NCI-H774 (cell line): ENCODE measurements around the gene SCLY.

Source experiments
- DNase-seq: peaks from one replicate; lab custom pipeline; 2025; lab: John Stamatoyannopoulos, UW

Gene SCLY

DNA sequence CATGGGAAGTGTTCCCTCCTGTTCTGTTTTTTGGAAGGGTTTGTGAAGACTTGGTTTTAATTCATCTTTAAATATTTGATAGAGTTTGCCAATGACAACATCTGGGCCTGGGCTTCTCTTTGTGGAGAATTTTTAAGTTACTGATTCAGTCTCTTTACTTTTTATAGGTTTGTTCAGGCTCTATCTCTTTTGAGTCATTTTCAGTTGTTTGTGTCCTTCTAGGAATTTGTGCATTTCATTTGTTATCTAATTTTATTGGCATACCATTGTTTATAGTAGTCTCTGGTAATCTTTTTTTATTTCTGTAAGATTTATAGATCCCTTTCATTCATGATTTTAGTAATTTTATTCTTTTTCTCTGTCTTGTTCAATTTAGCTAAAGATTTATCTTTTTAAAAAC lies 14.6 kb downstream of the SCLY start:
- no peak for DNase-seq

GRCh38 chr2:238077292-238077691 lies 16.5 kb downstream of the SCLY start:
- no peak for DNase-seq

GRCh38 chr2:238079874-238080327 lies 19.1 kb downstream of the SCLY start:
- no peak for DNase-seq

DNA sequence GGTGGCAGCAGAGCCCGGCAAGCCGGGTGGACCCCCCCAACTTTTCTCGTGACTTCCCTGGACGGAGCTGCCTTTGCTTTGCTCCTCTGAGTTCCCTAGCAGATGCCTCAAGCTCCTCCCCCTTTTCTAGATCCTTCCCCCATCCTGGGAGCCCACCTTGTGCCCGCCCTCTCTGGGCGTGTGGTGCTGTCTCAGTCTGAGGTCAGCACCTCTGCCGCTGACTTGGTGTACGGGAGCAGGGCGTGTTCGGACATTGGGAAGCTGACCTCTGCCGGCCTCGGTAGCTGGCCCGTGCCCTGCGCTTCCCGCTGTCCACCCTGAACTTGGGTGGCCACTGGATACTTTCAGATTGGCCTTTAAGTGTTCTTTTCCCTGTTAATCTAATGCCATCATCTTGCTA lies 19.7 kb downstream of the SCLY start:
- DNase-seq: no peak

- DNase-seq: no peak
Measured at GRCh38 chr2:238081150-238081549, 20.3 kb downstream of the SCLY start.

DNA sequence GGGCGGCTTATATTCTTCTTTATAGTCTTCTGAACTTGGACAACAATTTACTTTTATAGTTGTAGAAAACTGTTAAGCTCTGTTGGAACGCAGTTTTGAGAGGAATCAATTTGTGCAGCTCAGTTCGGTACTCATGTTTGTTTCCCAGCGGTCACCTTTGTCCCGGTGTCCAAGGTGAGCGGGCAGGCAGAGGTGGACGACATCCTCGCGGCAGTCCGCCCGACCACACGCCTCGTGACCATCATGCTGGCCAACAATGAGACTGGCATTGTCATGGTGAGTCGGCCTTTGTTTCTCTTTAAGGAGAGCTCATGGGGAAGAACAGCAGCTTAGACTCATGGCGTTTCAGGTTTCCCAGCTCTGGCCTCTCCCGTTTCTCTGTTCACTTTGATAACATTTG lies 20.8 kb downstream of the SCLY start:
- DNase-seq: no peak

- DNase-seq: no peak
Measured at GRCh38 chr2:238082151-238082550, 21.4 kb downstream of the SCLY start.

DNA sequence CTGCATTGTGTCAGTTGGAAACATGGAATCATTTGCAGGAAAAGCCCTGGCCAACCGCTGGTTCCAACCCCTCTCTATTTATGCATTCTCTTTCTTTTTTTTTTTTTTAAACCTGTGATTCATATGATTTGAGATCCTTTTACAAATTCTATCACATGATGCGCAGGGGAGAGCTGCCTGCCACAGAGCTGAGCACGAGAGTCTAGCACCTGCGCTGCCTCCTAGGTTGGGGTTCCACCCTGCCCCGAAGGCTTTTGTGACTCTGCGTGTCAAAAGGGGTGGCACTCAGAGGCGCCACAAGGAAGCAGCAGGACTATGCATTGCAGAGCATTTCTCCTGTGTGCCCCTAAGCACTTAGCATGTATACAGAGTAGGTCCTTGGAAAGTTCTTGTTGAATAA lies 22.0 kb downstream of the SCLY start:
- no peak for DNase-seq

- DNase-seq: no peak
Measured at GRCh38 chr2:238083919-238084318, 23.1 kb downstream of the SCLY start.

GRCh38 chr2:238084761-238085160 lies 24.0 kb downstream of the SCLY start:
- DNase-seq: no peak

DNA sequence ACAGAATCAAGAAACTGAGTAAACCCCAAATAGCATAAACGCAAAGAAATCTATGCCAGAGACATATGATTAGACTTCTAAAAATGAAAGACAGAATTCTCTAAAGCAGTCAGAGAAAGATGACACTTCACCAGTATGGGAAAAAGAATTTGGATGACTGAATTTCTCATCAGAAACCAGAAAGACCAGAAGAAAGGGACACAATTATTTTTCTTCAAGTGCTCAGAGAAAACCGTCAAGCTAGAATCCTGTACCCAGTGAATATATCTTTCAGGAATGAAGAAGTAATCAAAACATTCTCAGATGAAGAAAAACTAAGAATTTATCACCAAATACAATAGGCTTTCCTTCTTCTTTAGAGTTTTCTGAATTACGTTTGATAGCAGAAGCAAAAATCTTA lies 25.1 kb downstream of the SCLY start:
- DNase-seq: no peak

- DNase-seq: no peak
Measured at GRCh38 chr2:238087211-238087610, 26.4 kb downstream of the SCLY start.

GRCh38 chr2:238090887-238091286 lies 30.1 kb downstream of the SCLY start:
- no peak for DNase-seq

DNA sequence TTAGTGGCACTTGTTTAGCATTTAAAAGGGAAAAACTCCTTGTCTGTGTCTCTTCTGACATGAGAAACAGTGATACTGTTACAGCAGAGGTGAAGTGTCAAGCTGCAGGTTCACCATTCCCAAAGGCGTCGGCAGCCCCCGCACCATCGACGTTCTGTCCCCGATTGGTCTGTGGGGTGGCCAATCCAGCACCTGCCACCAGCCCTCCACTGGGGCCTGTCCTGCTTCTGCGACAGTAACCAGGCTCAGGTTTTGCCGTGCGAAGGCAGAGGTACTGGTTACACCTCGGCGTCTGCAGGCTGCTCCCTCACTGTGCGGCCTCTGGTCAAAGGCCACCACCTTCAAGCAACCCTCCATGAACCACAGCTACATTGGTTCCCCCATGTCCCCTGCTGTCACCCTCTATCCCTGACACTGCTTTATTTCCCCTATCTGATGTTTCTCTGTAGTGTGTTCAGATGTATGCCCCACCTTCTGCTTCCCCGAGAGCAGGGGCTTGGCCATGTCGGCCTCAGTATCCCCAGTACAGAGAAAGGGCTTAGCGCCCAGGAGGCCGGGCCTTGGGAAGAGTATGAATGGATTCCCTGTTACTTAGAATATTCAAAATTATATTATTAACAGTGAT lies 30.7 kb downstream of the SCLY start:
- DNase-seq: no peak

DNA sequence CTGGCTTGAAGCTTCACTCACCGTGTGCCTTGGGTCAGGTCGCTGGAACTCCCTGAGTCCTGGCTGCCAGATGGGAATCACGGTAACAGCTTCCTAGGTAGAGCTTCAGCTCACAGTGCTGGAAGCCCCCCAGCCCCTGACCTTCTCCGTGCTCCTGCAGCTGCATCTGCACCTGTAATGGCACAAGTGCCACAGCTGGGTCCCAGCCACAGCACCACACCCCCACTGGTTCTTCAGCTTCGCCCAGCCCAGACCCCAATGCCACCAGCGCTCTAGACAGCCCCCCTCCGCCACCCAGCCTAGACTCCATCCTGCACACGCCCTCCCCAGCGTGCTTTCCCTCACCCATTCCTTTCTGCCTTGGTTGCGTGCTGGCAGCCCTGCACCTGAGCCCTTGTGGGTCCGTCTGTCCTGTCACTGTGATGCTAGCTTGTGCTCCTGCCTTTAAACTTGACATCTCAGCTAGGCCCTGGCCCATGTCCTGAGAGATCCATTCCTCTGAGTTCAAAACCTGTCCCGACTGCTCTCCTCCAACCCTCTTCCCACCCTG lies 31.8 kb downstream of the SCLY start:
- DNase-seq: no peak

DNA sequence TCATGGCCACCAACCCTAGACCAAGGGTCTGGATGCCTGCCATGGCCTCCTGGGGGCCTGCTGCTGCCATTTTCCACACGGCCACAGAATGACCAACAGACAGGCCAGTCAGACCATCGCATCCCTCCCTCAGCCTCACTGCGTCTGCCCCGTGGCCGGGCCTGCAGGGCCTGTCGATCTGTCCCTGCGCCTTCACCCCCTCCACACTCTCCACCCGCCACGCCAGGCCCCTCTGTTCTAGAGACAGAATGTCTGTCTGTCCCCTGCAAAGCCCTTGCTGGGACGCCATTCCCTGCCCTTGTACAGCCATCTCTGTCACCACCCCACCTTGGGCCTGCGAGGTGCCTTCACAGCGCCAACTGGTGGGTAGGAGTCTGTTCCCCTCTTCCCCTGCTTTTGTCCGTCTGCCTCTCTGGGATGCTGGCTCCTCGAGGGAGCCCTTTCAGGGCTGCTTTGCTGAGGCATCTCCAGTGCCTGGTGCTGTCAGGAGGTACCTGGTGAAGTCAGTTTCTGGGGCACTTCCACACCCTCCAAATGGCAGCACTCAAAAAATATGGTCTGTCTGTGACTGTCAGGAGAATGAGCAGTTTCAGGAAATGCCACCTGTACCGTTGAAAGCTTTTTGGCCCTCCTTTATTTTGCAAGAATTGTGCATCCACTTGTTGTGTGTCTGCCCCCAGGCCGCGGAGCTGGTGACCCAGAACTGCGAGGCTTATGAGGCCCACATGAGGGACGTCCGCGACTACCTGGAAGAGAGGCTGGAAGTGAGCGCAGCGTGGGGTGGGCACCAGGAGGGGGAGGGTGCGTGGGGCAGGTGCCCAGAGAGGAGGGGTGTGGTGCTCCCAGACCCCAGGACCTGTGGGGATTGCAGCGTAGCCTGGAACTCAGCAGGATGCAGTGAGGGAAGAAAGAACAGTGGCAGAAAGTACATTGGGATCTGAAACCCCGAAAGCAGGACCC lies 32.7 kb downstream of the SCLY start:
- no peak for DNase-seq

DNA sequence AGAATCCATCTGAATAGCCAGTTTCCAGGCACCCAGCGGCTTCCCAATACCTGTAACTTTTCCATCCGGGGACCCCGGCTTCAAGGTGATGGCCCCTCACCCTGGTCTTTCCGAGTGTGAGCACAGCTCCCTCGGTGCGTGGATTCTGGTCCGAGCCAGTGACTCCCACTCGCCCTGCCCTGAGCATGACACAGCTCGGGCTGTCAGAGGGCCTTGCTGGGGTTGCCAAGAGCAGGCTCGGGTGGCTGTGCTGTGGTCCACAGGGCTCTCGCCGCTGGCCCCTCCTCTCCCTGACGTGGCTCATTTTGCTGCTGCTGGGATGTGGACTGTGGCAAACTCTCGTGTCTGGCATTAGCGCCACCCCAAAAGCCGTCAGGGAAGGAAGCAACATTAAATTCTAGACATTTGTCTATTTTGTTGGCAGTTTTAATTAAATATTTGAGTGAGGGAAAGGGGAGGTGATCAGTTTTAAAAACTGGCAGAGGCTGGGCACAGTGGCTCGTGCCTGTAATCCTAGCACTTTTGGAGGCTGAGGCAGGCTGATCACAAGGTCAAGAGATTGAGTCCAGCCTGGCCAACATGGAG lies 33.7 kb downstream of the SCLY start:
- DNase-seq: no peak

GRCh38 chr2:238095143-238095542 lies 34.3 kb downstream of the SCLY start:
- DNase-seq: no peak

GRCh38 chr2:238096311-238097011 lies 35.7 kb downstream of the SCLY start:
- DNase-seq: peak; percentile 58

GRCh38 chr2:238097201-238097987 lies 36.6 kb downstream of the SCLY start:
- no peak for DNase-seq
